ENCODE measurements around the gene USP7.

Gene USP7

GRCh38 chr16:8957063-8957397, 6.7 kb downstream of the USP7 start:
- H3K36me3 ChIP-seq (ENCODE audit: control insufficient read depth, insufficient read depth, low read length): no peaks in the 10 kb centered on the region; the same call in 1 of the 2 replicates
- TF ChIP-seq, protein P1, sequence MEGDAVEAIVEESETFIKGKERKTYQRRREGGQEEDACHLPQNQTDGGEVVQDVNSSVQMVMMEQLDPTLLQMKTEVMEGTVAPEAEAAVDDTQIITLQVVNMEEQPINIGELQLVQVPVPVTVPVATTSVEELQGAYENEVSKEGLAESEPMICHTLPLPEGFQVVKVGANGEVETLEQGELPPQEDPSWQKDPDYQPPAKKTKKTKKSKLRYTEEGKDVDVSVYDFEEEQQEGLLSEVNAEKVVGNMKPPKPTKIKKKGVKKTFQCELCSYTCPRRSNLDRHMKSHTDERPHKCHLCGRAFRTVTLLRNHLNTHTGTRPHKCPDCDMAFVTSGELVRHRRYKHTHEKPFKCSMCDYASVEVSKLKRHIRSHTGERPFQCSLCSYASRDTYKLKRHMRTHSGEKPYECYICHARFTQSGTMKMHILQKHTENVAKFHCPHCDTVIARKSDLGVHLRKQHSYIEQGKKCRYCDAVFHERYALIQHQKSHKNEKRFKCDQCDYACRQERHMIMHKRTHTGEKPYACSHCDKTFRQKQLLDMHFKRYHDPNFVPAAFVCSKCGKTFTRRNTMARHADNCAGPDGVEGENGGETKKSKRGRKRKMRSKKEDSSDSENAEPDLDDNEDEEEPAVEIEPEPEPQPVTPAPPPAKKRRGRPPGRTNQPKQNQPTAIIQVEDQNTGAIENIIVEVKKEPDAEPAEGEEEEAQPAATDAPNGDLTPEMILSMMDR (IDR thresholded peaks at IDR 0.05; ENCODE audit: insufficient read depth, low read length, poor library complexity, severe bottlenecking): no peak
- H3K4me3 ChIP-seq (replicated peaks; ENCODE audit: low read depth, low read length): no peak overlapping the region
- no peak for DNase-seq (ENCODE audit: extremely low read depth, insufficient read length)
- no peaks in the 10 kb centered on the region for H3K27me3 ChIP-seq (replicated peaks; ENCODE audit: control insufficient read depth, insufficient read depth, low read length)

DNA sequence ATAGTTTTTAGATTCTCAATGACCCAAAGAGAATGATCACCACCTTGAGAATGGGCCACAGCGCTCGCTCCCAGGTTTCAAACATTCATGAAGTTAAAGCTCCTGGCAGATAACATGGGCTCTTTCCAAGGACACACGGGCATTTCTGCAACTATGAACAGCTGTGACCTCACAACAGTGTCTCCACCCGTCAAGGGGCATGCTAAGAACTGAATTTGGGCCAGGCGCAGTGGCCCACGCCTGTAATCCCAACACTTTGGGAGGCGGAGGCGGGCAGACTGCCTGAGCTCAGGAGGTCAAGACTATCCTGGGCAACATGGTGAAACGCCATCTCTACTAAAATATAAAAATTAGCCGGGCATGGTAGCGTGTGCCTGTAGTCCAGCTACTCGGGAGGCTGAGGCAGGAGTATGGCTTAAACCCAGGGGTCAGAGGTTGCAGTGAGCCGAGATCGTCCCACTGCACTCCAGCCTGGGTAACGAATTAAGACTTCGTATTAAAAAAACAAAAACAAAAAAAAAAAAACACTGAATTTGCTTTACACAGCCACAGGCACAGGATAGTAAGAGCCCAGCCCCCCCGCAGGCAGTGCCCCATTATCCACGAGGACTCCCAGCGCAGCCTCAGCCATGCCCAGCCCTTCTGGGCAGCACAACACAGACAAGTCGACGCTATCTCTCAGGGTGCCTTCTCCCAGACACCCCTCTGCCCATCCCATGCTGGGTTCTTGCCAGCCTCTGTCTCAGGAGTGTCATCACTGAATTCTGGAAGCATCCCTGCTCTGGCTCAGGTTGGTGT, 7.2 kb downstream of the USP7 start:
- H3K36me3 ChIP-seq (ENCODE audit: control insufficient read depth, insufficient read depth, low read length): no peaks in the 10 kb centered on the region; the same call in 1 of the 2 replicates
- H3K27me3 ChIP-seq (replicated peaks; ENCODE audit: control insufficient read depth, insufficient read depth, low read length): no peaks in the 10 kb centered on the region
- no peak for DNase-seq (ENCODE audit: extremely low read depth, insufficient read length)
- TF ChIP-seq, protein P1 (IDR thresholded peaks at IDR 0.05; ENCODE audit: insufficient read depth, low read length, poor library complexity, severe bottlenecking): no peak
- H3K4me3 ChIP-seq (replicated peaks; ENCODE audit: low read depth, low read length): no peak overlapping the region

GRCh38 chr16:8955828-8956227, 7.9 kb downstream of the USP7 start:
- Histone ChIP-seq H3K36me3 (ENCODE audit: control insufficient read depth, insufficient read depth, low read length) (no peaks in the 10 kb centered on the region; the same call in 1 of the 2 replicates), H3K4me3 (replicated peaks; ENCODE audit: low read depth, low read length) (no peak overlapping the region), H3K27me3 (replicated peaks; ENCODE audit: control insufficient read depth, insufficient read depth, low read length) (no peaks in the 10 kb centered on the region)
- TF ChIP-seq, protein P1 (IDR thresholded peaks at IDR 0.05; ENCODE audit: insufficient read depth, low read length, poor library complexity, severe bottlenecking): no peak
- no peak for DNase-seq (ENCODE audit: extremely low read depth, insufficient read length)

DNA sequence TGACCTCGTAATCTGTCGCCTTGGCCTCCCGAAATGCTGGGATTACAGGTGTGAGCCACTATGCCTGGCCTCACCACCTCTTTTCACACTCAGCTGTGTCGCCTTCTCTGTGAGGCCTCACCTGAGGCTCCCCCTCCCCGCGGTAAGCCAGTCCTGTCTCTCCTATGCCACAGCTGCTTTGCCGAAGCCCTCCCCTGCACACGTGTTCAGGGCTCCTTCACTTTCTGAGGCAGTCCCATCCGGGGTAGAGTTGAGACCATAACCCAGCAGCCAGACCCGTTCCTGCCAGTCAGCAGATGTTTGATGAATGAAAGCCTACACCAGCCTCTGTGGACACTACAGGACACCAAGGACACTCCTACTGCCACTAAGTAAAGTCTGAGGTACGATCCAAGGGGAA, 10.6 kb downstream of the USP7 start:
- Histone ChIP-seq H3K4me3 (replicated peaks; ENCODE audit: low read depth, low read length) (no peak overlapping the region), H3K27me3 (replicated peaks; ENCODE audit: control insufficient read depth, insufficient read depth, low read length) (no peaks in the 10 kb centered on the region), H3K36me3 (ENCODE audit: control insufficient read depth, insufficient read depth, low read length) (no peaks in the 10 kb centered on the region)
- TF ChIP-seq, protein P1 (IDR thresholded peaks at IDR 0.05; ENCODE audit: insufficient read depth, low read length, poor library complexity, severe bottlenecking): no peak
- no peak for DNase-seq (ENCODE audit: extremely low read depth, insufficient read length)

- H3K27me3 ChIP-seq (replicated peaks; ENCODE audit: control insufficient read depth, insufficient read depth, low read length): no peaks in the 10 kb centered on the region
- H3K4me3 ChIP-seq (replicated peaks; ENCODE audit: low read depth, low read length): no peak overlapping the region
- DNase-seq (ENCODE audit: extremely low read depth, insufficient read length): no peak
- TF ChIP-seq, protein P1 (IDR thresholded peaks at IDR 0.05; ENCODE audit: insufficient read depth, low read length, poor library complexity, severe bottlenecking): no peak
- no peaks in the 10 kb centered on the region for H3K36me3 ChIP-seq (ENCODE audit: control insufficient read depth, insufficient read depth, low read length)
Measured at GRCh38 chr16:8952281-8952751, 11.4 kb downstream of the USP7 start.
